ENCODE data around the gene ACAD11.
"Not testable (repeated sequence)": the region's sequence is repeated elsewhere in the genome, so short reads cannot be mapped to it uniquely, and the experiment has no call there.

ACAD11 gene

GRCh38 chr3:132606085-132606484 lies 53.5 kb downstream of the ACAD11 start:
- Histone ChIP-seq H3K4me1 (ENCODE audit: insufficient read depth, insufficient read length) (no peaks in the 10 kb centered on the region), H3K9me3 (ENCODE audit: insufficient read depth, low read length) (no peaks in the 10 kb centered on the region), H3K4me3 (ENCODE audit: insufficient read length, low read depth) (no peak overlapping the region), H3K36me3 (ENCODE audit: insufficient read depth, insufficient read length, low read length) (peaks cover 6% of the 10 kb centered on the region), H3K9ac (ENCODE audit: insufficient read length, low read depth) (no peak overlapping the region), H3K27me3 (ENCODE audit: insufficient read depth, insufficient read length) (no peaks in the 10 kb centered on the region)
- TF ChIP-seq YY1 (IDR thresholded peaks at IDR 0.05; ENCODE audit: insufficient read depth, insufficient read length) (no peak), SUZ12 (IDR thresholded peaks at IDR 0.05; ENCODE audit: extremely low read depth, insufficient read depth, insufficient read length) (no peak), ZNF274 (IDR thresholded peaks at IDR 0.05; ENCODE audit: low read depth, low read length) (no peak)
- DNase-seq (ENCODE audit: low read depth, low spot score): no peak

- Histone ChIP-seq H3K4me3 (ENCODE audit: insufficient read length, low read depth) (no peak overlapping the region), H3K9ac (ENCODE audit: insufficient read length, low read depth) (no peak overlapping the region), H3K4me1 (ENCODE audit: insufficient read depth, insufficient read length) (no peaks in the 10 kb centered on the region), H3K27me3 (ENCODE audit: insufficient read depth, insufficient read length) (no peaks in the 10 kb centered on the region), H3K36me3 (ENCODE audit: insufficient read depth, insufficient read length, low read length) (peaks cover 6% of the 10 kb centered on the region), H3K9me3 (ENCODE audit: insufficient read depth, low read length) (no peaks in the 10 kb centered on the region)
- no peak for DNase-seq (ENCODE audit: low read depth, low spot score)
- TF ChIP-seq SUZ12 (IDR thresholded peaks at IDR 0.05; ENCODE audit: extremely low read depth, insufficient read depth, insufficient read length) (no peak), YY1 (IDR thresholded peaks at IDR 0.05; ENCODE audit: insufficient read depth, insufficient read length) (no peak), ZNF274 (IDR thresholded peaks at IDR 0.05; ENCODE audit: low read depth, low read length) (no peak)
These were observed 54.2 kb downstream of the ACAD11 start for GRCh38 chr3:132605374-132605792.

GRCh38 chr3:132600614-132601013 lies 59.0 kb downstream of the ACAD11 start:
- not testable (repeated sequence) for H3K9ac ChIP-seq (ENCODE audit: insufficient read length, low read depth); H3K27me3 ChIP-seq (ENCODE audit: insufficient read depth, insufficient read length); H3K4me3 ChIP-seq (ENCODE audit: insufficient read length, low read depth); H3K9me3 ChIP-seq (ENCODE audit: insufficient read depth, low read length); DNase-seq (ENCODE audit: low read depth, low spot score); H3K4me1 ChIP-seq (ENCODE audit: insufficient read depth, insufficient read length)
- peaks cover 15% of the 10 kb centered on the region for H3K36me3 ChIP-seq (ENCODE audit: insufficient read depth, insufficient read length, low read length)

GRCh38 chr3:132598181-132598580 lies 61.4 kb downstream of the ACAD11 start:
- DNase-seq (ENCODE audit: low read depth, low spot score): no peak
- no peak overlapping the region for H3K9ac ChIP-seq (ENCODE audit: insufficient read length, low read depth)
- TF ChIP-seq ZNF274 (IDR thresholded peaks at IDR 0.05; ENCODE audit: low read depth, low read length) (no peak), SUZ12 (IDR thresholded peaks at IDR 0.05; ENCODE audit: extremely low read depth, insufficient read depth, insufficient read length) (no peak), YY1 (IDR thresholded peaks at IDR 0.05; ENCODE audit: insufficient read depth, insufficient read length) (no peak)
- H3K9me3 ChIP-seq (ENCODE audit: insufficient read depth, low read length): no peaks in the 10 kb centered on the region
- H3K27me3 ChIP-seq (ENCODE audit: insufficient read depth, insufficient read length): no peaks in the 10 kb centered on the region
- H3K4me3 ChIP-seq (ENCODE audit: insufficient read length, low read depth): no peak overlapping the region
- no peaks in the 10 kb centered on the region for H3K4me1 ChIP-seq (ENCODE audit: insufficient read depth, insufficient read length)
- H3K36me3 ChIP-seq (ENCODE audit: insufficient read depth, insufficient read length, low read length): peaks cover 14% of the 10 kb centered on the region

GRCh38 chr3:132597660-132598059 lies 61.9 kb downstream of the ACAD11 start:
- no peak for TF ChIP-seq ZNF274 (IDR thresholded peaks at IDR 0.05; ENCODE audit: low read depth, low read length)
- TF ChIP-seq SUZ12 (IDR thresholded peaks at IDR 0.05; ENCODE audit: extremely low read depth, insufficient read depth, insufficient read length): no peak
- no peak for TF ChIP-seq YY1 (IDR thresholded peaks at IDR 0.05; ENCODE audit: insufficient read depth, insufficient read length)
- no peaks in the 10 kb centered on the region for H3K9me3 ChIP-seq (ENCODE audit: insufficient read depth, low read length)
- H3K4me1 ChIP-seq (ENCODE audit: insufficient read depth, insufficient read length): no peaks in the 10 kb centered on the region
- no peaks in the 10 kb centered on the region for H3K27me3 ChIP-seq (ENCODE audit: insufficient read depth, insufficient read length)
- H3K36me3 ChIP-seq (ENCODE audit: insufficient read depth, insufficient read length, low read length): peaks cover 9% of the 10 kb centered on the region
- no peak overlapping the region for H3K9ac ChIP-seq (ENCODE audit: insufficient read length, low read depth)
- DNase-seq (ENCODE audit: low read depth, low spot score): no peak
- H3K4me3 ChIP-seq (ENCODE audit: insufficient read length, low read depth): no peak overlapping the region

- Histone ChIP-seq H3K9me3 (ENCODE audit: insufficient read depth, low read length) (no peaks in the 10 kb centered on the region), H3K27me3 (ENCODE audit: insufficient read depth, insufficient read length) (no peaks in the 10 kb centered on the region), H3K36me3 (ENCODE audit: insufficient read depth, insufficient read length, low read length) (peaks cover 9% of the 10 kb centered on the region), H3K4me3 (ENCODE audit: insufficient read length, low read depth) (no peak within 1 kb of the TSS), H3K9ac (ENCODE audit: insufficient read length, low read depth) (no peak within 1 kb of the TSS), H3K4me1 (ENCODE audit: insufficient read depth, insufficient read length) (no peaks in the 10 kb centered on the region)
- no peak for DNase-seq (ENCODE audit: low read depth, low spot score)
- TF ChIP-seq YY1 (IDR thresholded peaks at IDR 0.05; ENCODE audit: insufficient read depth, insufficient read length) (no peak), ZNF274 (IDR thresholded peaks at IDR 0.05; ENCODE audit: low read depth, low read length) (no peak), SUZ12 (IDR thresholded peaks at IDR 0.05; ENCODE audit: extremely low read depth, insufficient read depth, insufficient read length) (no peak)
These were observed 62.7 kb downstream of the ACAD11 start, which contains the start of gene ACKR4 for GRCh38 chr3:132596816-132597433. Gene ACKR4 (plus strand): TSS chr3:132597270. CDS start chr3:132600398, 3,128 bp downstream.

- H3K27me3 ChIP-seq (ENCODE audit: insufficient read depth, insufficient read length): no peaks in the 10 kb centered on the region
- no peak for TF ChIP-seq SUZ12 (IDR thresholded peaks at IDR 0.05; ENCODE audit: extremely low read depth, insufficient read depth, insufficient read length)
- no peak for TF ChIP-seq YY1 (IDR thresholded peaks at IDR 0.05; ENCODE audit: insufficient read depth, insufficient read length)
- no peak for TF ChIP-seq ZNF274 (IDR thresholded peaks at IDR 0.05; ENCODE audit: low read depth, low read length)
- H3K4me1 ChIP-seq (ENCODE audit: insufficient read depth, insufficient read length): no peaks in the 10 kb centered on the region
- H3K9ac ChIP-seq (ENCODE audit: insufficient read length, low read depth): no peak overlapping the region
- no peaks in the 10 kb centered on the region for H3K9me3 ChIP-seq (ENCODE audit: insufficient read depth, low read length)
- H3K36me3 ChIP-seq (ENCODE audit: insufficient read depth, insufficient read length, low read length): peaks cover 9% of the 10 kb centered on the region
- DNase-seq (ENCODE audit: low read depth, low spot score): no peak
- no peak overlapping the region for H3K4me3 ChIP-seq (ENCODE audit: insufficient read length, low read depth)
These were observed 63.3 kb downstream of the ACAD11 start for GRCh38 chr3:132596326-132596725.

All from NT2/D1 (cell line).